ENCODE data around the gene BICDL1. TPM values are rescaled to one million over a fixed set of nuclear protein-coding genes. Genes with fewer than 3 reads are reported as not detected.

BICDL1 gene
- total RNA-seq, 1 donor from 2014 or later = 2.8 TPM

DNA sequence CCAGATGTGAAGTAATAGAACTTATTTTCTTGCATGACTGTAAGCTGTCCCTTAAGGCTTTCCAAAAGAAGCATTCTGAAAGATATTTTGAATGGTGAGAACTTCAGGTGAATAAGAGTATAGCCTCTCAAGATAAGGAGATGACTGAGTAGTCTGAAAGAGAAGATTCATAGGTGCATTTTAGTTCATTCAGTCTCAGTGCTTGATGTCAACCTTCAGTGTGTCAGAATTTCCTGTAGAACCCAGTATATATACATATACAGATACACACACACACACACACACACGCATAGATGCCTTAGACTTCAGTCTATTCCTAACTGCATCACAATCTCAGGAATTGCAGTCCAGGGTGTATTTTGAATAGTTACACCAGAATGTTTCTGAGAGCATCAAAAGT lies 7.4 kb downstream of the BICDL1 start:
- TF ChIP-seq, protein P1, sequence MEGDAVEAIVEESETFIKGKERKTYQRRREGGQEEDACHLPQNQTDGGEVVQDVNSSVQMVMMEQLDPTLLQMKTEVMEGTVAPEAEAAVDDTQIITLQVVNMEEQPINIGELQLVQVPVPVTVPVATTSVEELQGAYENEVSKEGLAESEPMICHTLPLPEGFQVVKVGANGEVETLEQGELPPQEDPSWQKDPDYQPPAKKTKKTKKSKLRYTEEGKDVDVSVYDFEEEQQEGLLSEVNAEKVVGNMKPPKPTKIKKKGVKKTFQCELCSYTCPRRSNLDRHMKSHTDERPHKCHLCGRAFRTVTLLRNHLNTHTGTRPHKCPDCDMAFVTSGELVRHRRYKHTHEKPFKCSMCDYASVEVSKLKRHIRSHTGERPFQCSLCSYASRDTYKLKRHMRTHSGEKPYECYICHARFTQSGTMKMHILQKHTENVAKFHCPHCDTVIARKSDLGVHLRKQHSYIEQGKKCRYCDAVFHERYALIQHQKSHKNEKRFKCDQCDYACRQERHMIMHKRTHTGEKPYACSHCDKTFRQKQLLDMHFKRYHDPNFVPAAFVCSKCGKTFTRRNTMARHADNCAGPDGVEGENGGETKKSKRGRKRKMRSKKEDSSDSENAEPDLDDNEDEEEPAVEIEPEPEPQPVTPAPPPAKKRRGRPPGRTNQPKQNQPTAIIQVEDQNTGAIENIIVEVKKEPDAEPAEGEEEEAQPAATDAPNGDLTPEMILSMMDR (IDR thresholded peaks at IDR 0.05; ENCODE audit: unreplicated experiment) = no peak
- Mint-ChIP-seq H3K27me3 (ENCODE audit: unreplicated experiment) (peaks cover 3% of the 10 kb centered on the region), H3K27ac (ENCODE audit: unreplicated experiment) (no peak overlapping the region), H3K4me3 (ENCODE audit: unreplicated experiment) (no peak overlapping the region), H3K9me3 (ENCODE audit: unreplicated experiment) (no peaks in the 10 kb centered on the region), H3K4me1 (ENCODE audit: unreplicated experiment) (peaks cover 8% of the 10 kb centered on the region), H3K36me3 (ENCODE audit: low read depth, unreplicated experiment) (no peaks in the 10 kb centered on the region)
- no peak for DNase-seq (ENCODE audit: low spot score)

DNA sequence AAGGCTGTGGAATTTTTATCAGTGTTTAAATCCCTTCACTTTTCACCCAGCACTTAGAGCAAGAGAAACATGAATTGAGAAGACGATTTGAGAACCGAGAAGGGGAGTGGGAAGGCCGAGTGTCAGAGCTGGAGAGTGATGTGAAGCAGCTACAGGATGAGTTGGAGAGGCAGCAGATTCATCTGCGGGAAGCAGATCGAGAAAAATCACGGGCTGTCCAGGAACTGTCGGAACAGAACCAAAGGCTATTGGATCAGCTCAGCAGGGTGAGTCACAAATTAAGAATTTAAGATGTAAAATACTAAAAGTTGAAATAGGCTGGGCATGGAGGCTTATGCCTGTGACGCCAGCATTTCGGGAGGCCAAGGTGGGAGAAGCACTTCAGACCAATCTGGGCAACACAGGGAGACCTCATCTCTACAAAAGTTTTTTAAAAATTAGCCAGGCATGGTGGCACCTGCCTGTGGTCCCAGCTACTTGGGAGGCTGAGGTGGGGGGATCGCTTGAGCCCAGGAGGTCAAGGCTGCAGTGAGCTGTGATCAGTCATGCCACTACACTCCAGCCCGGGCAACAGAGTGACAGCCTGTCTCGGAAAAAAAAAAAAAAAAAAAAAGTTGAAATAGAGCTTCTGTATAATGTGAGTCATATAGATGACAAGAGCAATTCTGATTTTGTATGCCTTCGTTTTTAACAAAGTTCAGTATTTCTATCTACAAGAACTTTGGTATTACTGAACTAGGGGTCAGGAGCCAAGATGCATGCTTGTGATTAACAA lies 9.6 kb downstream of the BICDL1 start:
- Mint-ChIP-seq H3K27ac (ENCODE audit: unreplicated experiment) (no peak overlapping the region), H3K4me1 (ENCODE audit: unreplicated experiment) (peaks cover 8% of the 10 kb centered on the region), H3K4me3 (ENCODE audit: unreplicated experiment) (no peak overlapping the region), H3K36me3 (ENCODE audit: low read depth, unreplicated experiment) (no peaks in the 10 kb centered on the region), H3K9me3 (ENCODE audit: unreplicated experiment) (no peaks in the 10 kb centered on the region), H3K27me3 (ENCODE audit: unreplicated experiment) (peaks cover 3% of the 10 kb centered on the region)
- TF ChIP-seq, protein P1 (IDR thresholded peaks at IDR 0.05; ENCODE audit: unreplicated experiment) = no peak
- no peak for DNase-seq (ENCODE audit: low spot score)

DNA sequence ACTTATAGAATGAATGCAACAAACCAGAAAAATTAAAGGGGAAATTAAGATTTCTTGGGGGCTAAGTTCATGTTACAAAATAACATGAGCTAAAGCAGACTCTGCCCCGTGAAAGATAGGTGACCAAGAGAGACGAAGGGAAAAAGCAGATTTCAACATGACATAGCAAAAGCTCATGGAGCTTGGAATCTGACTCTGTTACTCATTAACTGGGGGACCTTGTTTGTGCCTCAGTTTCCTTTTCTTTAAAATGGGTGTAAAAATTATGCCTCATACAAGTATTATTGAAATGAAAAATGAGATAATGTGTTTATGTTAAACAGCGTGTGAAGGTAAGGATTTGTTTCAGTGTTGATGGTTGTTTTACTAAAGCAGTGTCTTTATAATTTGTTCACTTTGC lies 11.5 kb downstream of the BICDL1 start:
- no peak overlapping the region for H3K27ac Mint-ChIP-seq (ENCODE audit: unreplicated experiment)
- H3K4me1 Mint-ChIP-seq (ENCODE audit: unreplicated experiment) = peaks cover 8% of the 10 kb centered on the region
- no peaks in the 10 kb centered on the region for H3K9me3 Mint-ChIP-seq (ENCODE audit: unreplicated experiment)
- TF ChIP-seq, protein P1 (IDR thresholded peaks at IDR 0.05; ENCODE audit: unreplicated experiment) = no peak
- no peak overlapping the region for H3K4me3 Mint-ChIP-seq (ENCODE audit: unreplicated experiment)
- no peaks in the 10 kb centered on the region for H3K36me3 Mint-ChIP-seq (ENCODE audit: low read depth, unreplicated experiment)
- DNase-seq (ENCODE audit: low spot score) = no peak
- peaks cover 3% of the 10 kb centered on the region for H3K27me3 Mint-ChIP-seq (ENCODE audit: unreplicated experiment)

DNA sequence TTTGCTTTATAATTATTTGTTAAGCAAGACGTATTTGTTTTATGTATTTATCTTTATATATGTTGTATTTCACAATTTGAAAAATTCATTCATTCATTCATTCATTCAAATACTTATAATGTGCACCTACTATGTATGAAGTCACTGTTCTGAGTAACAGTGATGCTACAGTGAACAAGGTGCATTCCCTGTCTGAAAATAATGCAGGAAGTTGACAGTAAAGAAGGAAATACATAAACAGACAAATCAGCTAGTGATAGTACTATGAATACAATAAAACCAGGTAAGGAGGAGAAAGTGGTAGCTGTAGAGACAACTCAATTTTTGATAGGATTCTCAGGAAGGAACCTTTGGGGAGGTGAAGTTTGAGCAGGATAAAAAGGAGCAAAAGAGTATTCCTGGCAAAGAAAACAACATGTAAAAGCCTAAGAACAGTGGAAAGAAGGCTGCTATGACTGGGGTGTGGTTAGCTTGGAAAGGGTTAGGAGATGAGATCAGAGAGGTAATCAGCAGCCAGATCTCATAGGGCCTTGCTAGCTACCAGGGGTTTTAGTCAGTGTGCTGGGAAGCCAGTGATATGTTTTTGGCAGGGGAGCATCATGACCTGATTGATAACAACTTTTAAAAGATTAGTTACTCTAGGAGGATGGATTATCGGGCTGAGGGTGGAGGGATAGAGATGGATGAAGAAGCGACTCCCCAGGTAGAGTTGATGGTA lies 17.4 kb downstream of the BICDL1 start:
- TF ChIP-seq, protein P1 (IDR thresholded peaks at IDR 0.05; ENCODE audit: unreplicated experiment) = no peak
- peaks cover 2% of the 10 kb centered on the region for H3K27me3 Mint-ChIP-seq (ENCODE audit: unreplicated experiment)
- H3K4me1 Mint-ChIP-seq (ENCODE audit: unreplicated experiment) = peaks cover 24% of the 10 kb centered on the region
- DNase-seq (ENCODE audit: low spot score) = no peak
- H3K9me3 Mint-ChIP-seq (ENCODE audit: unreplicated experiment) = no peaks in the 10 kb centered on the region
- no peak overlapping the region for H3K4me3 Mint-ChIP-seq (ENCODE audit: unreplicated experiment)
- H3K36me3 Mint-ChIP-seq (ENCODE audit: low read depth, unreplicated experiment) = no peaks in the 10 kb centered on the region
- peak overlapping the region; percentile 96 for H3K27ac Mint-ChIP-seq (ENCODE audit: unreplicated experiment)

DNA sequence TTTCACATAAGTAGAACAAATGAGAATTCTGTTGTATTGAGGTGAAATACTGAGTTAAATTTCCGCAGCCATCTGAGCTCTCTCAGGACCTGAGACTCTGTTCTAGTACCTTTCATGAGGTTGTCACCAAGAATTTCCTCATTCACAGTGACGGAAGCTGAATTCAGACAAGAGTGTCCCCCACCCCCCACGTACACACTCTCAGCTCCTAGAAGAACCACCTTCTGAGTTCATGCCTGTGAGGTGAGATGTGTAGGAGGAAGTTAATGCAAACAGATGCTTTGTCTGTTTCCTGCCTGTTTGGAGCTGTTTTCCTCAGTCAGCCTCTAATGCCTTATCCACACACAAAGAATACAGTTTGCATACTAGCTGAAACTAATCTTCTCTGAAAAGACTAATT lies 18.2 kb downstream of the BICDL1 start:
- no peaks in the 10 kb centered on the region for H3K9me3 Mint-ChIP-seq (ENCODE audit: unreplicated experiment)
- peaks cover 2% of the 10 kb centered on the region for H3K27me3 Mint-ChIP-seq (ENCODE audit: unreplicated experiment)
- H3K27ac Mint-ChIP-seq (ENCODE audit: unreplicated experiment) = peak overlapping the region; percentile 96
- no peaks in the 10 kb centered on the region for H3K36me3 Mint-ChIP-seq (ENCODE audit: low read depth, unreplicated experiment)
- TF ChIP-seq, protein P1 (IDR thresholded peaks at IDR 0.05; ENCODE audit: unreplicated experiment) = no peak
- no peak overlapping the region for H3K4me3 Mint-ChIP-seq (ENCODE audit: unreplicated experiment)
- DNase-seq (ENCODE audit: low spot score) = peak; percentile 4
- H3K4me1 Mint-ChIP-seq (ENCODE audit: unreplicated experiment) = peaks cover 24% of the 10 kb centered on the region

All from endothelial cell (in vitro differentiated cells).